ENCODE results near the gene MYO1A. TPM values are rescaled to one million over a fixed set of nuclear protein-coding genes. Genes with fewer than 3 reads are reported as not detected.

Gene MYO1A
- total and polyA plus RNA-seq, 10 of the 15 experiments (the other 5 are each of a cell fraction or from before 2014, with no cell fraction given): 0.01 to 0.34 (median 0.15) TPM; not detected in 2

- TF ChIP-seq CEBPZ (IDR thresholded peaks at IDR 0.05; ENCODE audit: low read depth, low read length) (peak; percentile 89), EP300 (IDR thresholded peaks at IDR 0.05; ENCODE audit: borderline replicate concordance in 1 of 2, control insufficient read depth in 1 of 2, low read depth in 2 of 2, low read length in 2 of 2) (no peak), STAT3 (IDR thresholded peaks at IDR 0.05; ENCODE audit: low read depth, low read length) (no peak), PAX8 (IDR thresholded peaks at IDR 0.05) (no peak), PAX5 (IDR thresholded peaks at IDR 0.05; ENCODE audit: borderline replicate concordance, low read depth, low read length) (no peak), MTA2 (IDR thresholded peaks at IDR 0.05; ENCODE audit: low read depth) (no peak), CHD1 (IDR thresholded peaks at IDR 0.05; ENCODE audit: low read depth, low read length) (no peak), PRDM15 (CRISPR knock-in tag; IDR thresholded peaks at IDR 0.05) (no peak), BRCA1 (IDR thresholded peaks at IDR 0.05; ENCODE audit: low read depth, low read length) (no peak), TCF12 (IDR thresholded peaks at IDR 0.05; ENCODE audit: low read depth, low read length) (no peak), MYC (IDR thresholded peaks at IDR 0.05; ENCODE audit: insufficient read depth, insufficient read length, insufficient replicate concordance, low read length, severe bottlenecking) (no peak), BHLHE40 (IDR thresholded peaks at IDR 0.05; ENCODE audit: borderline replicate concordance in 1 of 2, low read depth in 2 of 2, low read length in 1 of 2) (peak; percentile 100), SIN3A (IDR thresholded peaks at IDR 0.05; ENCODE audit: low read depth, low read length) (peak; percentile 99), ZNF592 (IDR thresholded peaks at IDR 0.05) (no peak), TARDBP (IDR thresholded peaks at IDR 0.05; ENCODE audit: borderline replicate concordance) (no peak), NFXL1 (IDR thresholded peaks at IDR 0.05; ENCODE audit: borderline replicate concordance) (no peak)
Observed at GRCh38 chr12:57078519-57079404, 28.8 kb upstream of the MYO1A start, which contains the start of gene NEMP1 (continued).

Measured in GM12878 (cell line).